ENCODE data around the gene CCL3.
"Not testable (repeated sequence)": the region's sequence is repeated elsewhere in the genome, so short reads cannot be mapped to it uniquely, and the experiment has no call there.

Gene CCL3

GRCh38 chr17:36127199-36127893, 37.4 kb upstream of the CCL3 start:
- H3K27ac ChIP-seq, result no peak overlapping the region
- no peak overlapping the region for H3K4me2 ChIP-seq

GRCh38 chr17:36124879-36125824, 35.2 kb upstream of the CCL3 start:
- H2AFZ ChIP-seq (ENCODE audit: low read depth), result no peak overlapping the region
- H3K27me3 ChIP-seq (ENCODE audit: insufficient read depth, low read depth), result no peaks in the 10 kb centered on the region
- no peak overlapping the region for H3K27ac ChIP-seq
- no peaks in the 10 kb centered on the region for H3K79me2 ChIP-seq (ENCODE audit: insufficient read depth, low read depth)
- no peaks in the 10 kb centered on the region for H3K4me1 ChIP-seq (ENCODE audit: low read depth, poor library complexity, severe bottlenecking)
- no peaks in the 10 kb centered on the region for H3K36me3 ChIP-seq (ENCODE audit: insufficient read depth)
- H3K4me2 ChIP-seq, result no peak overlapping the region
- no peak overlapping the region for H3K9ac ChIP-seq
- no peak overlapping the region for H3K4me3 ChIP-seq (IDR thresholded peaks at IDR 0.05; ENCODE audit: insufficient read depth, low read depth, low read length)
- H4K20me1 ChIP-seq (ENCODE audit: insufficient read depth), result no peaks in the 10 kb centered on the region
- TF ChIP-seq CTCF (conservative IDR thresholded peaks at IDR 0.05; ENCODE audit: low read depth, low read length), result 0 out of 2 replicates have a peak, but pooled peaks have one; percentile 23

More at GRCh38 chr17:36127199-36127893, 37.4 kb upstream of the CCL3 start:
- Histone ChIP-seq H3K4me1 (ENCODE audit: low read depth, poor library complexity, severe bottlenecking) (no peaks in the 10 kb centered on the region), H2AFZ (ENCODE audit: low read depth) (no peak overlapping the region), H3K27me3 (ENCODE audit: insufficient read depth, low read depth) (no peaks in the 10 kb centered on the region), H4K20me1 (ENCODE audit: insufficient read depth) (no peaks in the 10 kb centered on the region), H3K79me2 (ENCODE audit: insufficient read depth, low read depth) (no peaks in the 10 kb centered on the region), H3K36me3 (ENCODE audit: insufficient read depth) (no peaks in the 10 kb centered on the region), H3K9ac (no peak overlapping the region), H3K4me3 (IDR thresholded peaks at IDR 0.05; ENCODE audit: insufficient read depth, low read depth, low read length) (no peak overlapping the region)
- no peak for TF ChIP-seq CTCF (conservative IDR thresholded peaks at IDR 0.05; ENCODE audit: low read depth, low read length)

- Histone ChIP-seq H3K36me3 (ENCODE audit: insufficient read depth) (no peaks in the 10 kb centered on the region), H3K79me2 (ENCODE audit: insufficient read depth, low read depth) (no peaks in the 10 kb centered on the region)
Measured at GRCh38 chr17:36123431-36123830, 33.5 kb upstream of the CCL3 start.

GRCh38 chr17:36121099-36121498, 31.2 kb upstream of the CCL3 start:
- not testable (repeated sequence) for H3K27ac ChIP-seq; H2AFZ ChIP-seq (ENCODE audit: low read depth); H3K36me3 ChIP-seq (ENCODE audit: insufficient read depth); H3K79me2 ChIP-seq (ENCODE audit: insufficient read depth, low read depth); H3K9ac ChIP-seq; H3K4me2 ChIP-seq; H3K4me3 ChIP-seq (IDR thresholded peaks at IDR 0.05; ENCODE audit: insufficient read depth, low read depth, low read length); H3K27me3 ChIP-seq (ENCODE audit: insufficient read depth, low read depth); H4K20me1 ChIP-seq (ENCODE audit: insufficient read depth)
- H3K4me1 ChIP-seq (ENCODE audit: low read depth, poor library complexity, severe bottlenecking), result peaks cover 23% of the 10 kb centered on the region

More at GRCh38 chr17:36123431-36123830, 33.5 kb upstream of the CCL3 start:
- H3K4me3 ChIP-seq (IDR thresholded peaks at IDR 0.05; ENCODE audit: insufficient read depth, low read depth, low read length), result no peak overlapping the region
- no peaks in the 10 kb centered on the region for H4K20me1 ChIP-seq (ENCODE audit: insufficient read depth)
- no peak overlapping the region for H3K4me2 ChIP-seq
- peaks cover 9% of the 10 kb centered on the region for H3K4me1 ChIP-seq (ENCODE audit: low read depth, poor library complexity, severe bottlenecking)
- H3K27ac ChIP-seq, result no peak overlapping the region
- no peak overlapping the region for H2AFZ ChIP-seq (ENCODE audit: low read depth)
- no peak overlapping the region for H3K9ac ChIP-seq
- no peak for TF ChIP-seq CTCF (conservative IDR thresholded peaks at IDR 0.05; ENCODE audit: low read depth, low read length)
- H3K27me3 ChIP-seq (ENCODE audit: insufficient read depth, low read depth), result no peaks in the 10 kb centered on the region

Measured in KMS-11 (cell line).